G401 (cell line): ENCODE results near the gene CATSPERD. TPM values are rescaled to one million over a fixed set of nuclear protein-coding genes. Genes with fewer than 3 reads are reported as not detected.
"Not testable (repeated sequence)": the region's sequence is repeated elsewhere in the genome, so short reads cannot be mapped to it uniquely, and the experiment has no call there.

Source experiments
- DNase-seq: peaks from one replicate; pipeline ENCODE4 v3.0.0-alpha.2; 2015; ENCODE audit warnings: low spot score
- in situ Hi-C: cut with HindIII; loops from 2 replicates; pipeline ENCODE4 v1.10.0; 2016; ENCODE audit warnings: low sequenced_read_pairs, mixed read lengths
- total RNA-seq: library from RNA; depleted of rRNA; stranded (reverse); fragments of >200 nt; shearing (Covaris generic); gene quantifications from 2 replicates; pipeline ENCODE4 v1.2.3, GENCODE V29; 2014

The CATSPERD gene
- total RNA-seq, 1 experiment from 2014 or later = not detected

DNA sequence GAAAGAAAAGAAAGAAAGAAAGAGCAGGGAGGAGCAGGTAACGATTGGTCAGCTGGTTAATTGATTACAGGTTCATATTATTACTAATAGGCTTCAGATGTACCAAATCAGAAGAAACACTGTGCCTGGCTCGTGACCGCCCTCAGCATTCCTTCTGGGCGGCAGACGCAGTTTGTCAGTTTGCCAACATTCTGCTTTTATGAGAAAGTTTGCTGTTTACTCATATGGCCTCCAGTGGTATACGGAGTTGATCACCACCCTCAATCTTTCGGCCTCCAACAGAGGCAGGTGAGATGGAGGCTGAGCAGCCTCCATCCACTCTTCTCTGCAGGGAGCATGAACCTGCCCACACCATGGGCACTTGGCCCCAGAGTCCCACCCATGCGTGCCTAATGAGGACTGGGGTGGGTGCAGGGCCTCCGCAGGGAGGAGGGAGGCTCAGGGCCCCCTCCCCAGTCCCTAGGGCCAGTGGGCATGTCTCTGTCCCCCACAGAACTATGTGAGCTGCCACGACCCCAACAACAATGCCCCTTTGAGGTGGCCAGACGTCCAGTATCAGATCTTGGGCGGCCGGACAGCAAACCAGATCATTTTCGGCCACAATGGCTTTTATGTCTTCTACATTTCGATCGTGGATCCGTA lies 55.4 kb downstream of the CATSPERD start:
- DNase-seq = no peak
- in situ Hi-C loops = no loop called here

DNA sequence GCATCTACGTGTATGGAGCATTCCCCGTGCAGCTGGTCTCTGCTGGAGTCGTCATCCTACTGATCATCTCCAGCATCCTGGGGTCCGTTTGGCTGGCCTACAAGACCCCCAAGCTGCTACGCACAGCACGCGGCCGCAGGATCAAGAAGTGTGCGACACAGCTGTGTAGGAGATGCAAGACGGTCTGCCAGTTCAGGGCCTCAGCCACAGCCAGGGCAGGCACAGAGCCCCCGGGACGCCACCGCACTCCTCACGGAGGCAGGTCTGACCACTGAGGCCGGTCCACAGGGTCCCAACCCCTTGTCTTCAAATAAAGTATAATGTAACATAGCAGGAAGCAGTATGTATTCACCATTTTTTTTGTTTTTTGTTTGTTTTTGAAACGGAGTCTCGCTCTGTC lies 58.0 kb downstream of the CATSPERD start:
- DNase-seq = no peak
- in situ Hi-C loops = no loop called here

- DNase-seq, in situ Hi-C loops: not testable (repeated sequence)
Observed at GRCh38 chr19:5780916-5781315, 60.5 kb downstream of the CATSPERD start.

GRCh38 chr19:5782322-5782721 lies 61.9 kb downstream of the CATSPERD start:
- no peak for DNase-seq
- in situ Hi-C loops = no loop called here

- no peak for DNase-seq
- in situ Hi-C loops = no loop called here
Observed at GRCh38 chr19:5782945-5783919, 62.8 kb downstream of the CATSPERD start.

GRCh38 chr19:5784581-5785147 lies 64.2 kb downstream of the CATSPERD start, which contains the start of gene PRR22:
TSS of gene PRR22 (minus strand) at chr19:5784746. CDS start at chr19:5784660, 86 bp downstream.
- in situ Hi-C loops = no loop called here
- DNase-seq = no peak

GRCh38 chr19:5785423-5785822 lies 65.0 kb downstream of the CATSPERD start:
- DNase-seq = no peak
- in situ Hi-C loops = no loop called here

GRCh38 chr19:5786593-5787408 lies 66.4 kb downstream of the CATSPERD start:
- no peak for DNase-seq
- in situ Hi-C loops = no loop called here

GRCh38 chr19:5787409-5788182 lies 67.2 kb downstream of the CATSPERD start:
- in situ Hi-C loops = no loop called here
- no peak for DNase-seq

DNA sequence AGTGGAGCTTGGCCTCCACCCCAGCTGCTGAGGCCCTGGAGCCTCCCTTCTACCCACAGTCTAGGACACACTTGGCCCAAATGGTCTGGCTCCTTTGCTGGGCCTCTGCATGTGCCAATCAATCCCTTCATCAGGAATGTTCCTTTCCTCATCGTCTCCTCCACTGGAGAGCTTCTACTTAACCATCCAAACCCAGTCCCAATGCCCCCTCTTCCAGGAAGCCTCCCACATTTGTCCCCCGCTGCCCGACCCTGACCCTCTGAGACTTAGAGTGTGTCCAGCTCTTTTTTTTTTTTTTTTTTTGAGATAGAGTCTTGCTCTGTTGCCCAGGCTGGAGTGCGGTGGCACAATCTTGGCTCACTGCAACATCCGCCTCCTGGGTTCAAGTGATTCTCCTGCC lies 68.0 kb downstream of the CATSPERD start:
- in situ Hi-C loops = no loop called here
- no peak for DNase-seq

GRCh38 chr19:5789351-5789761 lies 68.9 kb downstream of the CATSPERD start:
- DNase-seq = no peak
- in situ Hi-C loops = no loop called here

DNA sequence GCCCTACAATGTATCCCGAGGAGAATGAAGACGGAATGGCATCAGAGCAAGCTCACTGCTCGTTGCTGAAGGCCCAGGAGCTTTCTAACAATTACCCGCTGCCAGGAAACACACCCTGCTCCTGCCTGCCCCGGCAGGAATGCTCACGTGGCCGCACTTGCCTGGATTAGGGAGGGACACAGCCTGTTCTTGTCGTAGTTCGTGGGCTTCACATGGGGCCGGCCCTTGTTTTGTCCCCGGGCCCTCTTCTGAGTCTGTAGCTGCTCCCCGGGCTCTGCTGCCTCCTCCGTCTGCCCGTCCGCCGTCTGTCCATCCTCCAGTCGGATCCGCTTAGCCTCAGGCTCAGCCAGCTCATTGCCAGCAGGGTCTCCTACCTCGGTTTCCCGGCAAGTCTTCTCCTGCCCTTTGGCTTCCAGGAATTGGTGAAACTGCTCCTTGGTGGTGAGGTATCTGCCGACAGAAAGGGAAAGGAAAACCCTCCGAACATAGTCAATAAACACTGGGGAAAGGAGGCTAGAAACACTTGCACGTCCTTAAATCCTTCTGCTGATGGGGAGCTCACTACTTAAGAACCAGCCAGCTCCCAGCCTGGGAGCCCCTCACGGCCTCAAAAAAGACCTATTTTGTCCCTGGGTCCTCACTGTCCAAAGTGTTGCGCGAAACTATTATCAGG lies 69.6 kb downstream of the CATSPERD start:
- no peak for DNase-seq
- in situ Hi-C loops = no loop called here

DNA sequence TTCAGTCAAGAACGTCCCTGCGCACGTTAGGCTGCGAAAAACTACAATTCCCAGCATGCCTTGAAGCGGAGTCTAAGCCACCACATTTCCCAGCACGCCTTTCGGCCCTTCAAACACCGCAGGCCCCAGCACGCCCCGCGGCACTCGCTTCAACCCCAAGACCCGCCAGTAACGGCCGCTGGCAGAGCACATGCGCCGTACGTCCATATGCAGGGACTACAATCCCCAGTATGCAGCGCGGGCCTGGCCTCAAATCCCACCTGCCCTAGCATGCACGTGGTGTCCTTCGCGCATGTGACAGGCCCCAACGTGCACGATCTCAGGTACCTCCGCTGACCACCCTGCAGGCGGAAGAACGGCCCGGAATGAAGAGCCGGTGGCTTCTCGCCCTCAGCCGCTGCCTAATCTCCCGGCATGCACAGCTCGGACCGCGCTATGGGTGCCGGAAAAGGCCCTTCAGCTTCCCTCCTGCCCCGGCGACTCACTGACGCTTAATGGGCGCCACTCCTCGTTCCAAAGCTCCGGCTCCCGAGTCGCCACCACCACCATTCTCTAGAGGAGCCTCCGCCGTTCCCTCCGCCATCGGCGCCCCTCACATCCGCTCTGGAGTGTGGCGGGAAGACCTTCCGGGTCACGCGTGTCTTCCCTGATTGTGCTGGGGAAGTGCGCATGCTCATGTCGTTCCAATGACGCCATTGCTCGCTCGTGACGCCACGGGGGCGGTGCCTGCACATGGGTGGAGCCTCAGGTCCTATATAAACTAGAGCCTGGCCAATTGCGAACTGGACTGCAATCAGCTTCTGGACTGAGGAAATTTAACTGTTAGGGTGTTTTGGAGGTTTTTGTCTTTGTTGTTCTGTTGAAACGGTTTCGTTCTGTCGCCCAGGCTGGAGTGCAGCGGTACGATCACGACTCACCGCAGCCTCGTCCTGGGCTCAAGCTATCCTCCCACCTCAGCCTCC lies 70.4 kb downstream of the CATSPERD start, which contains the start of gene DUS3L:
Gene DUS3L (minus strand): TSS at position 605 of the 962 bp plus-strand sequence. CDS start 22 bp downstream, at position 583.
- in situ Hi-C loops = no loop called here
- DNase-seq = peak; percentile 99

DNA sequence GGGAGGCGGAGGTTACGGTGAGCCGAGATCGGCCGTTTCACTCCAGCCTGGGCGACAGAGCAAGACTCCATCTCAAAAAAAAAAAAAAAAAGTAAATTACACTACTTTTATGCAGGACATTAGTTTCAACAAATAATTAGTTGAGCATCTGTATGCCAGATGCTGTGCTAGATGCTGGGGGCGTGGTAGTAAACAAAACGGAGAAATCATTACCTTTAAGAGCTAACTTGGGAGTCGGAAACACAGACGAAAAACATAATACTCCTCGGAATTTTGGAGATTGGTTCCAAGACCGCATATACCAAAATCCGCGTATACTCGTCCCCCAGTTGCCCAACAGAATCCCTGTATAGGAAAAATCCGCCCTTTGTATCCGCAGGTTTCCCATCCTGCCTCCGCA lies 71.8 kb downstream of the CATSPERD start:
- in situ Hi-C loops = no loop called here
- no peak for DNase-seq

GRCh38 chr19:5793188-5793587 lies 72.8 kb downstream of the CATSPERD start:
- in situ Hi-C loops = no loop called here
- no peak for DNase-seq

GRCh38 chr19:5795382-5795919 lies 75.0 kb downstream of the CATSPERD start:
- in situ Hi-C loops = no loop called here
- DNase-seq = no peak
